Retina (tissue), 1 donor: ENCODE measurements around the gene DLG1.
"Not testable (repeated sequence)": the region's sequence is repeated elsewhere in the genome, so short reads cannot be mapped to it uniquely, and the experiment has no call there.

ENCODE experiments used
- DNase-seq: peaks from one replicate; pipeline ENCODE4 v3.0.0-alpha.2; 2016

Gene DLG1

GRCh38 chr3:197085137-197085536, 213.3 kb downstream of the DLG1 start:
- DNase-seq: no peak

DNA sequence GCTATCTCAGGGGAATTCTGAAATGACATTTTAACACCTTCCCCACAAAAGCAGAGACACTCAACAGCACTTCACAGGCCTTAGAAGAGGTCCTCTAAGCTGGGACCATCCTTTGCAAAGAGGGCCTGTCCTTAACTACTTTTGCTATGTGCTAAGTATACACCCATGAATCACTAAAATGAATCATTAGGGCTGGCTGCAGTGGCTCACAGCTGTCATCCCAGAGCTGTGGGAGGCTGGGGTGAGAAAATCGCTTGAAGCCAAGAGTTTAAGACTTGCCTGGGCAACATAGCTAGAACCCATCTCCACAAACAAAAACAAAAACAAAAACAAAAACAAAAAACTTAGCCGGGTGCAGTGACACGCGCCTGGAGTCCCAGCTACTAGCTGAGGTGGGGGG, 214.9 kb downstream of the DLG1 start:
- DNase-seq: no peak

DNA sequence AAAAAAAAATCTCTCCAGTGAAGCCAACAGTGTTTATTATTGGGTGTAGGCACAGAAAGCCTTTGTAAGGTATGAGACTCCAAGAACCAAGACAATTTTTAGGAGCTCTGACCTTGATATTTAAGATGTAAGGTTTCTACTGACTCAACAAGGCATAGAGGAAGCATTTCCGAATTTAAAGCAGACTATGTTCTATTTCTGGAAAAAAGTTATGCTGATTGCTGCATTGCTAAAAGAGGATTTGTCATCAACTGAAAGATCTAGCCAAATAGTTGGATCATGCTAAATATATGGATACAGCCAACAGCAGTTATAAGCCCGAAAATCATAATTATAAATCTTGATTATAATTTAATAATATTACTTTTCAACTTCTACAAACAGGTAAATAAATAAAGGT, 215.5 kb downstream of the DLG1 start:
- DNase-seq: no peak

- DNase-seq: no peak
These were observed 218.1 kb downstream of the DLG1 start for GRCh38 chr3:197080344-197080743.

GRCh38 chr3:197076415-197076814, 222.0 kb downstream of the DLG1 start:
- DNase-seq: no peak

GRCh38 chr3:197068077-197068476, 230.3 kb downstream of the DLG1 start:
- no peak for DNase-seq

GRCh38 chr3:197064771-197065170, 233.6 kb downstream of the DLG1 start:
- no peak for DNase-seq

DNA sequence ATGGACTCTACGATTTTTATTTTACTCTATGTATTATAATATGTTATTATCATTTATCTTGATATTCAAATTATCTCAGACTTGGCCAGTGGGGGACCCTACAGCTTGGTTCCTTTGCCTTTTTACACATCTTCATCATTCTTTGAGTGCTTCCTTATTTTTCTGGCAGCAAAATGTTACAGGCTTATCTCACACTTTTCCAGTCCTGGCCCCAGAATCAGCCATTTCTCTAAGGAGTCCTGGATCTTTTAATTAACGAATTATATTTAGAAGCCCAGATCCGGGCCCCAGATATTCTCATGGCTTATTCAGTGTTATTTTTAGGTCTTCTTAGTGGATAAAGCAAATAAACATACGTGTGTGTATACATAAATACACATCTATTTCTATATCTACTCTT, 236.0 kb downstream of the DLG1 start:
- no peak for DNase-seq

GRCh38 chr3:197051637-197052036, 246.8 kb downstream of the DLG1 start:
- DNase-seq: not testable (repeated sequence)

DNA sequence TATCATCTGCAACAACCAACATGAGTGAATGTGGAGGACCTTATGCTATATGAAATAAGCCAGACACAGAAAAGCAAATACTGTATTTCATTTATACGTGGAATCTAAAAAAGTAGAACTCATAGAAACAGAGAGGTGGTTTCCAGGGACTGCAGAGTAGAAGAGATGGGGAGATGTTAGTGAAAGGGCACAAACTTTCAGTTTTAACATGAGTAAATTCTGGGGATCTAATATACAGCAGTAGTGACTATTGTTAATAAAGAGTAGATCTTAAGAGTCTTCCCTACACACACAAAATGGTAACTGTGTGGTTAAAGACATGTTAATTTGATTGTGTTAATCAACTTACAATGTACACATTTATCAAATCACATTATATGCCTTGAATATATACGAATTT, 247.9 kb downstream of the DLG1 start:
- no peak for DNase-seq

DNA sequence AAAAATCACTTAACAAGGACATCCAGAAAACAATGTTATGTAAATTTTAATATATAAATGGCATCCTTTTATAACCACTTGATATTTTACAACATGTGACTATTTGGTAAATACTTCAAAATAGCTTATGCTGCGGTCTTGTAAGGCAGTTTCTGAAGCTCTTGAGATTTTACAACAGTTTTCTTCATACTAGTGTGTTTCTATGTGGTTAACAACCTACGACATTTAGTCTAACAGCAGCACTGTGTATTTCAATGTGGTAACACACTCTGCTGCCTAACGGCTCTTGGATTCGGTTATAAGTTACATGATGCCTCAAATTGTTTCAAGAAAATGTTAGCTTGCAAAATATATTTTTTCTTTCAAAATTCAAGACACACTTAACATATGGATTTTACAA, 255.9 kb downstream of the DLG1 start:
- no peak for DNase-seq

GRCh38 chr3:197041875-197042488, 256.4 kb downstream of the DLG1 start:
- DNase-seq: no peak

DNA sequence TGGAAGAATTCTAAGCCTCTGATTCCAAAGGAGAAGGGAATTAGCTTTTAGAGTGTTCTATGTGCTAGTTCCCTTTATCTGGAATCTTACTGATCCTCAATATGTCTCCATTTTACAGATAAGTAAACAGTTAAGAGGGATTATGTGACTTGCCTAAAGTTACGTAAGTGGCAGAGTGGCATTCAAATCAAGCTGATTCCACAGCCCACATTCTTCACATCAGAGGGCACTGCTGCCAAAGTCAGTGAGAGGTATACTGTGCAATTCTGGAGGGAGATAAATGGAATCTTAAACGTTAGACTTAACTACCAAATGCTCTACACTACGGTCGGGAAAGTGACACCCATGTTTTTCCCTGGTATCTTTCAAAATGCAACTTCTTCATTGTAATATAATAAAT, 257.8 kb downstream of the DLG1 start:
- DNase-seq: no peak

DNA sequence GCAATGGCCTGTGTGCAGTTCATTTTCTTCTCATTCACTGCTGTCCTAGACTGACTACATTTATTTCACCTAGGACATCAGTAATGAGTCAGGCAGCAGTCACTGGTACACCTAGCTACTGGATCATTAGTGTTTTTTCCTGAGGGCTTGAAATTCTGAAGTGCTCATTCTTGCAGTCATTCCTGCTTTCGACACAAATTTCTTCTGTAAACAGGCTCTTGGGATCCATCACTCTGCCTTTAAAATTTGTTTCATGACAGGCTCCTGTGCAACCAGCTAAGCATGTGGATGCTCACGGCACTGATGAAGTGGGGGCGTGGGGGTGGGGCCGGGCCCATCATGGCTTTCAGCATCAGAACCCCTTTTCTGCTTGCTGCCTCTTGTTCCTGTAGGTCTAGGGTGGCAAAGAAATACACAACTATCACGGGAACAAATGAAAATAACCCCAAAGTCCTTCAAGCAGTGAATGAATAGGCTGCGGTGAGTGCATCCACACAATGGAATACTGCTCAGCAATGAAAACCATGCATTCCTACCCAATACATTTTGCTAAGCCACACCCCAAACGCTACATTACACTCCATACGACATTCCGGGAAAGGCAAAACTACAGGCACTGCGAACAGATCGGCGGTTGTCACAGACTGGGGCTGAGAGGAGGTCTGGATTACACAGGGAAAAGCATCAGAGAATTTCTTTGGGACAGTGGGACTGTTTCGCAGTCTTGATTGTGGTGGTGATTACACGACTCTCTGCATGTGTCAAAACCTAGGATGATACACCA, 259.5 kb downstream of the DLG1 start:
- DNase-seq: no peak

DNA sequence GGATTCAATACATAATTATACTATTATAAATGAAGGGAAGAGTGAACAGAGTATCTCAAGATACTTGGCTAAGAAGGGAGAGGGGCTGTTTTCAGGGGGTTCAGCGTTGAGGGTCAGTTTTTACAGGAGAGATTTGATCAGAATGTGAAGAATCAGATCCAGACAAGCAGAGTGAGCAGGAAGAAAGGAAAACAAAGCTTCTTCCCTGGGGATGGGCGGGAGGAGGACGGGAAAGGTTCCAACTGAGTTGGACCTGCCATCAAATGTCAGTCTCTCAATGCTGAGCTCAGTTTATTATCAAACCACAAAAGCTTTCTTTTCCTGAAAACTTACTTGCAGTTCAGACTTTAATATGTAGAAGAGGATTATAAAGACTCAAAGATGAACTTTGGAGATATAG, 262.8 kb downstream of the DLG1 start:
- no peak for DNase-seq

DNA sequence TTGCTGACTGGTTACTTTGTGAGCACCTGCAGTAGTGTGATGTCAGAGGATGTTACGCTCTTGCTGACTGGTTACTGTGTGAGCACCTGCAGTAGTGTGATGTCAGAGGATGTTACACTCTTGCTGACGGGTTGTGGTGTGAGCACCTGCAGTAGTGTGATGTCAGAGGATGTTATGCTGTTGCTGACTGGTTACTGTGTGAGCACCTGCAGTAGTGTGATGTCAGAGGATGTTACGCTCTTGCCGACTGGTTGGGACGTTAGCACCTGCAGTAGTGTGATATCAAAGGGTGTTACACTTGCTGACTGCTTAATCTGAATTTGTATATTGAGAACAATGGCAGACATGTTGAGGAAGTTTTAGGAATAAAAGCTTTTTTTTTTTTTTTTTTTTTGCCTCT, 263.6 kb downstream of the DLG1 start:
- DNase-seq: not testable (repeated sequence)

GRCh38 chr3:197033764-197034163, 264.6 kb downstream of the DLG1 start:
- DNase-seq: not testable (repeated sequence)

DNA sequence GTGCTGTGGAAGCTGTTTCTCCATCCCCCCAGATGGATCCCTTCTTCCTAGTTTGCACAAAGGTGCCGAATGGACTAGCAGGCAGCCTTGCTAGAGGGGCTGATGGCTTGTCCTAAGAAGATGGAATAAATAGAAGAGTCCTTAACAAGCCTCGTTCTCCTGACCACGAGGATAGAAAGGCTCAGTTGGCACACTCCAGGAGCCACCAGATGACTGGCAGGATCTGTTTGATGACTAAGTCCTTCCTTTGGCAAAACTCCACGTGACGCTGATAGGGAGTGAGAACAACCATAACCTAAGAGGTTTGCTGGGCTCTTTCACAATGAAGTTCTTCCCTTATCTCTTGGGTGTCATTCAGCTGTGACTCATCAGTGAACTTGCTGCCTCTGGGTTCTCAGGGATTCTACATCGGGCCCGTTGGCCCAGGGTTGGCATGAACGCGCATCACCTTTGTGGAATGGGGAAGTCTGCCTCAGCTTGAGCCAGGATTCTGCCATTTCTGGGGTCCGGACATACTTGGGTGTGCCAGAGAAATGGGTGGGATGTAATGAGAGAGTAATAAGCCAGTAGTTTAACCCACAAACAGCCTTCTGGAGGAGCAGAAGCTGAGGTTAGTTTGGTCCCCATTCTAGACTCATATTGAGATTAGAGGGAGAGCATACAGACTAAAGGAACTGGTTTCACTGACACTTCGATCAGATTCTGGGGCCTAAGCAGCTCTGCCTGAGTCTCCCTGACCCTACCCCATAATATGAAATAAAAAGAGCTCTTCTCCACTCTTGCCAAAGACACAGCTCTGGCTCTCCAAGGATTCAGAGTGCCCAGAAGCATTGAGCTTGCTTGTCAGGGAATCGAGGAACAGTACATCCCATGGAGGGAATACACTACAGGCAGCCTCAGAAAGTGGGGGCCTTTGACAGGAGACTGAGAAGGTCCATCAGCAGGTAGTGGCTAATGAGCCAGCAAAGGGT, 266.8 kb downstream of the DLG1 start:
- no peak for DNase-seq

DNA sequence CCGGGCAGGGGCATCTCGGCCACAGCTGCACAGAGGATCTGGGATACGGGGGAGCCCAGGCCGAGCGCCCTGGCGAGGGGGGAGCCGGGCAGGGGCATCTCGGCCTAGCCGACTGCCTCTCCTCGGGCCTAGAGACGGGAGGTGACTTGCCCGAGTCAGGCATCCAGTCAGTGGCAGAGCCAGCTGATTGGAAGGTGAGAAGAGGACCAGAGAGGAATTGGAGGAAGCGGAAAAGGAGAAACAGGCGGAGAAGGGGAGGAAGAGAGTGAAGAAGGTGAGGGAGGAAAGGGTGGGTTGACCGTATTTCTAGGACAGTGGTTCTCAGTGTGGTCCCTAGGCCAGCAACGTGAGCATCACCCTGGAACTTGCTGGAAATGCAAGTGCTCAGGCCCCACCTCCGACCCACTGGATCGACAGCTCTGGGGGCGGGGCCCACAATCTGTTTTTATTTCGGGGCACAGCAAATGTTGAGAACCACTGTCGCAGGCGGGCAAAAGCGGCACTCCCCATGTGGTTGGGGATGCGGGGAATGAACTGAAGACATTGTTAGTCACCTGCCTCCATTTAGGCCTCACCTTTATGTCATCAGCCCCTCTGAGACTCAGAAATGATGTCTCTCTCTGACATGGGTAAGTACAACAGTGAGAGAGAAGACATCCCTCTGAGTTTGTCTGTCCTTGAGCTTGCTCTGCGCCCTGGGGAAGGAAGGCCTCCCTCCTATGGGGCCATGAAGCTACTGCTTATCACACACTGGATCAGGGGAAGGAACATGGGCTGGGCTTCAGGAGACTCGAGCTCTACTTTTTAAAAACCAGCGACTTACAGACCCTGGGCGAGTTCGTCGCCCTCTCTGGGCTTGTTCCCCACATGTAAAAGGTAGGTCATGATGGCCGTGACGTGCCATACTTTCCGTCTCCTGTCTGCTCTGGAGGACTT, 267.8 kb downstream of the DLG1 start:
- DNase-seq: no peak

DNA sequence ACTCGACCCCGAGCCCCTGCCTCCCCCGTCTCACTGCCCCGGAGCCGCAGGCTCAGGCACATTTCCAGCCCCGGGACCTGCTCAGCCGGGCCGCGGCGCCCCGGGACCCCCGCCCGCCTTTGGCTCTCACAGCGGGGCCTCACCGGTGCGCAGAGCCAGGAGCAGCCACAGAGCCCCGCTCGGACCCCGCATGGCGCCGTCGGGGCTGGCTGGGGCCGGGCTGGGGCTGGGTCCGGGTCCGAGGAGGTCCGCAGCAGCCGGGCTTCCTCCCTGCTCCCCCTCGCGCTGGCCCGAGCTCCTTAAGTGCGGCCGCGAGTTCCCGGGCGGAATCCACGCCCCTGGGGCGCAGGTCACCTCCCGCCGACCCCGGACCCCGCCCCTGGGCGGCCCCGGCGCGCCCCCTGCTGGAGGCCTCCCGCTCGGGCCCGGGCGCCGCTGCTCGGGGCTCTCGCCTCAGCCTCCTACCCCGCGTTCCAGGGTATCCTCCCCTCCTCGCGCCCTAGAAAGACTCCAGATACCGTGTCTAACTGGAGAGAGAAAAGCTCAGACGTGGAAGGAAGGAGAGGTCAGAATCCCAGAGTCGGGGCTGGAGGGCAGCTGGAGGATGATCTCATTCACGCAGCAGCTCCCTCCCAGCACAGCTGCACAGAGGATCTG, 268.8 kb downstream of the DLG1 start, which contains the start of gene MELTF:
Gene MELTF, minus strand, starts transcription at position 307 of the 657 bp plus-strand sequence. Its CDS starts 115 bp downstream, at position 192.
- peak; percentile 76 for DNase-seq

DNA sequence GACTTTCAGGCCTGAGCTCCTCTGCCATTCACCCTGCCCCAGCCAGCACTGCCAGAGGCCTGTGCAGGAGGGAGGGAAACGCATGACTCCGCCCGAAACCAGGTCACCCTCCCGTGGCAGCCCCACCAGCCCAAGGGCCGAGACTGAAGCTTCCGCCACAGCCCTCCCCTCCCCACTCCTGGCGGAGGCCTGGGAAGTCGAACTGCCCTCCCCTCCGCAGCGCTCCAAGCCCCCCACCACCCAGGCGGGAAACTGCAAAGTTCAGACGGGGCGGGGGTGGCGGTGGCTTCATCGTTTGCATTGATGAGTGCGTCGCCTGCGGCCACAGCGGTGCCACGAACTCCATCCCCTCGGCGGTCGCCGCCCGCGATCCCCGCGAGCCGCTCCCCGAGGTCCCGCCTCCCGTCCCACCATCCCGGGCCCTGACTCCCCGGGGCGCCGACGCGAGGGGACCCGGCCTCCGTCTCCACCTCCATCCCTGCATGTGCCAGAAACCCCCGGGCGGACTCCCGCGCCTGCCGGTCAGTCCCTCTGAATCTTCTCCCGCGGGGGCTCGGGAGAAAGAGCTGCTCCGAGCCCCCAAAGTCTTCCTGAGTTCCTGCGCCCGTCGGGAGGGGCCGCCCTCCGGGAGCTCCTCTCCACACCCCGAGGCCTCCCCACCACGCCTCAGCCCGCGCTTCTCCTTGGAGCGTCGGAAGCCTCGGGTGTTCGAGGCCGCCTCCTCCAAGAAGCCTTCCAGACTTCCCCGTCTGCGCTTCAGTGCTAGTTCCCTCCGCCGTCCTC, 269.5 kb downstream of the DLG1 start:
- DNase-seq: peak; percentile 41
